PFSK-1 (cell line): ENCODE measurements around the gene TMEM132E.

Experiments used
- FOXP2 ChIP-seq: optimal IDR thresholded peaks from 2 replicates; pipeline ENCODE3; 2011; ENCODE audit warnings: borderline replicate concordance, control low read depth, inconsistent platforms; ENCODE audit not compliant: insufficient read depth; ENCODE audit errors: extremely low read length, extremely low read depth
- POLR2AphosphoS5 ChIP-seq: IDR thresholded peaks from 2 replicates; pipeline ENCODE4 v1.6.1; 2012; ENCODE audit warnings: low read depth, mild to moderate bottlenecking, control low read depth, low read length, moderate library complexity
- REST ChIP-seq, 2 experiments: IDR thresholded peaks; 2 replicates each; pipeline versions ENCODE4 v1.6.1 to v1.8.0; 2011 to 2012; ENCODE audit warnings: low read depth in 2 of 2, low read length in 2 of 2, control low read depth in 1 of 2, inconsistent platforms in 1 of 2, mild to moderate bottlenecking in 1 of 2, moderate library complexity in 1 of 2; ENCODE audit not compliant: insufficient read depth in 1 of 2
- SIN3A ChIP-seq: IDR thresholded peaks from 2 replicates; pipeline ENCODE4 v1.6.1; 2012; ENCODE audit warnings: mild to moderate bottlenecking, low read length, moderate library complexity, borderline replicate concordance; ENCODE audit not compliant: insufficient read depth
- TAF1 ChIP-seq: IDR thresholded peaks from 2 replicates; pipeline ENCODE4 v1.6.1; 2012; ENCODE audit warnings: low read length, control low read depth, borderline replicate concordance; ENCODE audit not compliant: insufficient read depth

Gene TMEM132E

GRCh38 chr17:34651402-34651811 is 72.0 kb downstream of the TMEM132E start:
- TF ChIP-seq REST (IDR thresholded peaks at IDR 0.05; ENCODE audit: insufficient read depth in 1 of 2, low read depth in 2 of 2, low read length in 2 of 2) (no peak), POLR2AphosphoS5 (no peak), FOXP2 (no peak), SIN3A (no peak), TAF1 (no peak)

DNA sequence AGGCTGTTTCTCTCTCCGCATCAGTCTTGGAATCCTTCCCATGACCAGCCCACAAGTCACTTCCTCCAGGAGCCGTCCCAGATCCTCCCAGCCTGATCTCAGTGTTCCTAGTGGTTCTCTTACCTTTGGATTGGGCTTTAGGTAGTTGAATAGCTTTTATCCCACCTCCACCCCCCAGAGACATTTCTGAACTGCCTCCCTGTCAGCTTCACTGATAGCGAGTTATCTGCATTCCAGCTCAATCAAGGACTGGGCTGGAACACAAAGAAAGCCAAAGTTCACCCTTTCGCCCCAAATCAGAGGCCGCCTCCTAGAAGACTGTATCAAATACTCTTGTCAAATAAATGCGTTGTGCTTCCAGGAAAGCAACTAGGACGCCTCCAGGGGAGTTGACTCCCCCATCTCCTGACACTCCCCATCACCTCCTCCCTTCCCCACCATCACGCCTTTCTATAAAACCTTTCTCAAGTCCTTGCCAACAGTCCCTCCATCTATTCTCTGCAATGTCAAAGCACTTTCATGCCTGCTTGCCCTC is 72.7 kb downstream of the TMEM132E start:
- no peak for TF ChIP-seq REST (IDR thresholded peaks at IDR 0.05; ENCODE audit: insufficient read depth in 1 of 2, low read depth in 2 of 2, low read length in 2 of 2)
- no peak for TF ChIP-seq SIN3A
- TF ChIP-seq TAF1: no peak
- TF ChIP-seq FOXP2: no peak
- TF ChIP-seq POLR2AphosphoS5: no peak

DNA sequence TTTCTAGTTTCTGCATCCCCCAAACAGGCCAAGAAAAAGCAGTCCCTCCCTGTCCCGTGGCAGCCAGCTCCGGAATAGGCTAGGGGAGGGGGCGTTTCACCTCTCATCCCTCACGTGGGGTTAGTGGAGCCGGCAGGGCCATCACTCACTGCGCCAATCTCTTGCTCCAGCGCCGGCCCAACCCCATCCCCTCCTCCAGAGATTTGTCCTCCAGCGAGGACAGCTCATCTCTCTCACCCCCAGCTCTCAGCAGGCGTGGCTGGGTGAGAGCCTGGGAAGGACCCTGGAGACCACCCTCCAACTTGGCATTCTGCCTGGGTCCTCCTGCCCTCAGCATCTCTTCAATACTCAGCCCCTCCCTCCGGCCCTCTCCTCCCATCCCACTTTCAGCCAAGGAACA is 74.1 kb downstream of the TMEM132E start:
- TF ChIP-seq POLR2AphosphoS5 (no peak), FOXP2 (no peak), TAF1 (no peak), SIN3A (no peak), REST (IDR thresholded peaks at IDR 0.05; ENCODE audit: insufficient read depth in 1 of 2, low read depth in 2 of 2, low read length in 2 of 2) (no peak)

DNA sequence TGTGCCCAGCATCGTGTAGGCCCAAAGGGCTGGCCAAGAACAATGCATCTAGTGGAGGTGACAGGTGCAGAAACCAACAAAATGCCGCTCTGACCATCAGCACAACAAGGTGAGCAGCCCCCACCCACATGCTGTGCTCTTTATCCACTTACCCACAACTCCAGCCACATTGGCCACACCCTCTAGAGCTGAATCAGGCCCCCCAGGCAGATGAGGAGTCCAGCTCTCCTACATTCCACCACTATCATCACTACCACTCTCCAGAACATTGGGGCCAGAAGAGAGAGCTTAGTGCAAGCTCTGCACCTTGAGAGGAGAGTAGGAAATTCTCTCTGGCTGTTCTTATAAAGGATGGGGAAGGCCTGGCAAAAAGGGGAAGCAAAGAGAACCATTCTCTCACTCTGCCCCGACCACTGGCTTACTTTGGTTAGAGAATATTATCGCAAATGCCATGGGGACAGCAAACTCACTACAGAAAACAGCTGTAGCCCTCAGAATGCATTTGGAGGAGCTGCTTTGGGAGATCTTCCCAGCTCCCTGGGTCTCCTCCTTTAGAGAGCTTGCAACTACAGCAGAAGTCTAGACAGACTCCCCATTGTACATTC is 75.0 kb downstream of the TMEM132E start:
- no peak for TF ChIP-seq FOXP2
- no peak for TF ChIP-seq SIN3A
- no peak for TF ChIP-seq TAF1
- no peak for TF ChIP-seq POLR2AphosphoS5
- TF ChIP-seq REST (IDR thresholded peaks at IDR 0.05; ENCODE audit: insufficient read depth in 1 of 2, low read depth in 2 of 2, low read length in 2 of 2): no peak

GRCh38 chr17:34654881-34655276 is 75.5 kb downstream of the TMEM132E start:
- TF ChIP-seq FOXP2: no peak
- no peak for TF ChIP-seq SIN3A
- TF ChIP-seq POLR2AphosphoS5: no peak
- no peak for TF ChIP-seq REST (IDR thresholded peaks at IDR 0.05; ENCODE audit: insufficient read depth in 1 of 2, low read depth in 2 of 2, low read length in 2 of 2)
- no peak for TF ChIP-seq TAF1
